Ectodermal cell (in vitro differentiated cells): ENCODE results near the gene LCE1C.

ENCODE experiments used
- H3K27ac ChIP-seq: 2 replicates; pipeline ENCODE4 v1.7.0; 2013; ENCODE audit warnings: mild to moderate bottlenecking, low read depth, low read length; ENCODE audit not compliant: insufficient read depth, poor library complexity, severe bottlenecking
- H3K27me3 ChIP-seq: 2 replicates; pipeline ENCODE4 v1.7.0; 2013; ENCODE audit warnings: mild to moderate bottlenecking, low read length; ENCODE audit not compliant: insufficient read depth, control insufficient read depth, poor library complexity, severe bottlenecking
- H3K36me3 ChIP-seq: one replicate; pipeline ENCODE4 v1.7.0; 2013; ENCODE audit warnings: low read length; ENCODE audit not compliant: control insufficient read depth, insufficient read depth
- H3K4me1 ChIP-seq: one replicate; pipeline ENCODE4 v1.7.0; 2013; ENCODE audit warnings: low read length; ENCODE audit not compliant: control insufficient read depth, insufficient read depth
- H3K4me3 ChIP-seq: 2 replicates; pipeline ENCODE4 v1.7.0; 2013; ENCODE audit warnings: low read depth, low read length, control low read depth; ENCODE audit not compliant: insufficient read depth
- H3K9me3 ChIP-seq: 2 replicates; pipeline ENCODE4 v1.7.0; 2013; ENCODE audit warnings: mild to moderate bottlenecking, low read length, moderate library complexity; ENCODE audit not compliant: control insufficient read depth
- WGBS, 2 experiments: methylation state at CpG; one replicate each; pipeline ENCODE4 v1.1.7; 2013; ENCODE audit warnings: missing lambda C conversion rate in 2 of 2; 5-methylcytosine and 5-hydroxymethylcytosine counted together

LCE1C gene

DNA sequence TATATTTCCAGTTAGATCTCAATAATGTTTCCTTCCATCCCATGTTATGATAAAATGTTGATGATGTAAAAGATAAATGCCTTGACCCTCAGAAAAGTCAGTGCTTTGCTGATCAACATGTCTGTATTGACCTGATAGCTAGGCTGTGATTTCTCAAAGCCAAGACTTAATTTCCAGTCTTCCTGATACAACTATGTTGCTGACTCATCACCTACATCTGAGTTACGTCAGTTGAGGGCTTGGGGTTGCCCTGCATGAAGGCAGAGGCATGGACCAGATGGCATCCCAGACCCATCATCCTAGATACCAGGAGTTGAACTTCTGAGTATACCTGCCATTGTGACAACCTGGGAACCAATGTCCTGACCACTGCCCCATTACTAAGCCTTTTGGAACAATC lies 5.1 kb downstream of the LCE1C start:
- H3K4me3 ChIP-seq, result no peak overlapping the region
- no peak overlapping the region for H3K27ac ChIP-seq
- 64 to 79% methylated on average over 1 of the region's 1 CpG for WGBS, 2 experiments
- H3K4me1 ChIP-seq, result no peaks in the 10 kb centered on the region
- H3K9me3 ChIP-seq, result peaks cover 7% of the 10 kb centered on the region
- no peaks in the 10 kb centered on the region for H3K36me3 ChIP-seq
- no peaks in the 10 kb centered on the region for H3K27me3 ChIP-seq

DNA sequence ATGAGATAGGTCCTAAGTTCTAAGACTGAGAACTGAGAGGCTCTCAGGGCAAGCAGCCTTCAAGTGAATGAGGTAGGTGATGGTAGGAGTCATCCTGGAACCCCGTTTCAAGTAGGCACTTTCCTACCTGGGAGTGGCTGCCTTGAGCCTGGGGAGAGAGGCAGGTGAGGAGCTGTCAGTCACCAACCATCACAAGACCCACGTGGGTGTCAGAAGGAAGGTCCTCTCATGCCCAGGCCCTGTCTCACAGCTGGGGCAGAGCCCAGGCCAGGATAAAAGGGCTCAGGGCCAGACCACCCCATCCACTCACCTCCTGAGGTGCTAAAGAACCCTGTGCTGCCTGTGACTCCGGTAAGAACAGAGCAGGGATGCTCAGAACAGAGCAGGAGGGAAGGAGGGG lies 10.0 kb downstream of the LCE1C start, which contains the start of gene LCE1D:
Gene LCE1D (plus strand): TSS at position 301 of the 400 bp plus-strand sequence. CDS start 1,074 bp downstream, outside the sequence.
- no peak within 1 kb of the TSS for H3K27ac ChIP-seq
- H3K4me3 ChIP-seq, result no peak within 1 kb of the TSS
- no peaks in the 10 kb centered on the region for H3K36me3 ChIP-seq
- peaks cover 4% of the 10 kb centered on the region for H3K9me3 ChIP-seq
- no peaks in the 10 kb centered on the region for H3K27me3 ChIP-seq
- no peaks in the 10 kb centered on the region for H3K4me1 ChIP-seq
- WGBS, 2 experiments, result 15 to 31% methylated on average over 2 to 3 of the region's 3 CpGs

DNA sequence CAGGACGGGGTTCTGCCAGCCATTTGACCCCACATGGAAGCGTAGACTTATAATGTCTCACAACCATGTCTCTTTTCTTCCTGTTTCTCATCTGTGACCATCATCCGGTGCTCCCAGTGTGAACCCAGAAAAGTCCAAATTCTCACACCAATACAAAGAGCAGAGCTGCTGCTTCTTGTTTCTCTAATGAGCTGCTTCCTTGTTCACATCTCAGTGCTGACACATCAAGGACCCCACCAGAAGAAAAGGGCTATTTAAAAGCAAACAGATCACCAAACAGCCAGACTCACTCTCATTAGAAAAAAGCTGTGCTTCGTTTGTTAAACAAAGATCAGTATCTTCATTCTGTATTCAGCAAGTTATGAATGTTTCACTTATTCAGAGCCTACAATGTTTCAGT lies 10.8 kb downstream of the LCE1C start:
- WGBS, 2 experiments, result 54 to 61% methylated on average over 4 of the region's 4 CpGs
- no peaks in the 10 kb centered on the region for H3K36me3 ChIP-seq
- no peaks in the 10 kb centered on the region for H3K27me3 ChIP-seq

DNA sequence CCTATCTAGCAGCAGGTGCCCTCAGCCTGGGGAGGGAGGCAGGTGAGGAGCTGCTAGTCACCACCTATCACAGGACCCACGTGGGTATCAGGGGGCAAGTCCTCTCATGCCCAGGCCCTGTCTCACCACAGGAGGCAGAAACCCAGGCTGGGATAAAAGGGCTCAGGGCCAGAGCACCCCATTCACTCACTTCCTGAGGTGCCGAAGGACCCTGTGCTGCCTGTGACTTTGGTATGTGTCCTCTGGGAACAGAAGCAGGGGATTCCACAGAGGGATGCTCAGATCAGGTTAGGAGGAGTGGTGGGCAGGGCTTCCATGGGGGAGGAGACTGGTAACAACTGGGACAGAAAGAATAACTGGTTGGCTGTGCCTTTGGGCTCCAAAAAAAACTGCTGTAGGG lies 20.4 kb downstream of the LCE1C start, which contains the start of gene LCE1E:
Gene LCE1E (plus strand): TSS at position 181 of the 400 bp plus-strand sequence. CDS start 1,043 bp downstream, outside the sequence.
- H3K4me1 ChIP-seq, result no peaks in the 10 kb centered on the region
- no peak within 1 kb of the TSS for H3K27ac ChIP-seq
- peaks cover 7% of the 10 kb centered on the region for H3K9me3 ChIP-seq
- no peaks in the 10 kb centered on the region for H3K36me3 ChIP-seq
- WGBS, 2 experiments, result 44 to 48% methylated on average over 2 of the region's 2 CpGs
- no peaks in the 10 kb centered on the region for H3K27me3 ChIP-seq
- H3K4me3 ChIP-seq, result no peak within 1 kb of the TSS

More for the DNA sequence above, 10.8 kb downstream of the LCE1C start:
- peaks cover 4% of the 10 kb centered on the region for H3K9me3 ChIP-seq
- no peak overlapping the region for H3K27ac ChIP-seq
- H3K4me1 ChIP-seq, result no peaks in the 10 kb centered on the region
- no peak overlapping the region for H3K4me3 ChIP-seq

DNA sequence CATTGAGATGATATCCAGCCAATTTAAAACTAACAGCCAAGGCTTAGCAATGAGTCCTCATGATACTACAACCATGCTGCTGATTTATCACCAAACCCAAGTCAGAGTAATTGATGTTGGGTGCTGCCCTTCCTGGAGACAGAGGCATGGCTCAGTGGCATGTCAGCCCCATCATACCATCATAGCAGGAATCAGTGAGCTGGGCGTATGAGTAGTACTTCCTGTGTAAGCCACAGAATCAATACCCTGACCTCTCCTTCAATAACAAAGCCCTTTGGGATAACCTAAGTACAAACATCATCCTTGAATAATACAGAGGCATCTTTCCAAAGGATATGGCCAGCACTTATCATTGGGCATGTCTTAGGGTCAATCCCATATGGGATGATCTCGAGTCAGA lies 23.4 kb downstream of the LCE1C start:
- H3K27me3 ChIP-seq, result no peaks in the 10 kb centered on the region
- H3K36me3 ChIP-seq, result no peaks in the 10 kb centered on the region
- H3K4me3 ChIP-seq, result no peak overlapping the region
- 62 to 79% methylated on average over 2 of the region's 2 CpGs for WGBS, 2 experiments
- no peaks in the 10 kb centered on the region for H3K4me1 ChIP-seq
- no peak overlapping the region for H3K27ac ChIP-seq
- H3K9me3 ChIP-seq, result peaks cover 15% of the 10 kb centered on the region

DNA sequence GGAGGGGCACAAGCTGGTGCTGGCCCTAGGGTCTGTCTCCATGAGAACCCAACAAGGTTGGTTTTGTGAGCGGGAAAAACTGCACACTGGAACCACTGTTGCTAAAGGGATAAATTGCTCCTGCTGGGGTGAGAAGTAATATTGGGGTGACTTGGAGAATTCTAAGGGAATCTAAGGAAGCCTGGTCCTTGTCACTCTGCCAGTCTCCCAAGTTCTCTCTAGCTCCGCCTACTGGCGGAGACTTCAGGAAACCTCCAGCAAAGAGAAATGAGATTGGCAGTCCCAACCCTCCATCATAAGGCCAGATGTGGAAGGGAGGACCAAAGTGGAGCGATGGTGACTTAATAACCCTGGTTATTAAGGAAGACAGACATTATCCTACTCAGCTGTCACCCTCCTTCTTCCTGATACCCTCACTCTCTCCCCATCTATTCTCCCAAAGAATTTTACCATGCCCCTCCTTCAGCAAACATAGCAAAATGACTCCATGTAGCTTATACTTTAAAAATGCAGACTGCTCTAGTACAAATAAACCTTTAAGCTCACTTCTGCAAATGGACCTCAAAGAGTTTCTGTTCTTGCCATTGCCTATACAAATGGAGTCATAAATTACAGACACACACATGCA lies 28.8 kb downstream of the LCE1C start:
- Histone ChIP-seq H3K36me3 (no peaks in the 10 kb centered on the region), H3K27ac (no peak overlapping the region), H3K9me3 (peaks cover 13% of the 10 kb centered on the region), H3K27me3 (no peaks in the 10 kb centered on the region), H3K4me3 (no peak overlapping the region), H3K4me1 (no peaks in the 10 kb centered on the region)
- 66 to 83% methylated on average over 4 of the region's 4 CpGs for WGBS, 2 experiments

DNA sequence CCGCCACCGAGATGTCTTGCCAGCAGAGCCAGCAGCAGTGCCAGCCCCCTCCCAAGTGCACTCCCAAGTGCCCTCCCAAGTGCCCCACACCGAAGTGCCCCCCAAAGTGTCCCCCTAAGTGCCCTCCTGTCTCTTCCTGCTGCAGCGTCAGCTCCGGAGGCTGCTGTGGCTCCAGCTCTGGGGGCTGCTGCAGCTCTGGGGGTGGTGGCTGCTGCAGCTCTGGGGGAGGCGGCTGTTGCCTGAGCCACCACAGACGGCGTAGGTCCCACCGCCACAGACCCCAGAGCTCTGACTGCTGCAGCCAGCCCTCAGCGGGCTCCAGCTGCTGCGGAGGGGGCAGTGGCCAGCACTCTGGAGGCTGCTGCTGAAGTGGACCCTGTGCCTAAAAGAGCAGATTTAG lies 30.1 kb downstream of the LCE1C start:
- Histone ChIP-seq H3K4me3 (no peak overlapping the region), H3K9me3 (peaks cover 13% of the 10 kb centered on the region), H3K27ac (no peak overlapping the region), H3K27me3 (no peaks in the 10 kb centered on the region), H3K4me1 (no peaks in the 10 kb centered on the region), H3K36me3 (no peaks in the 10 kb centered on the region)
- 78 to 81% methylated on average over 11 of the region's 11 CpGs for WGBS, 2 experiments

DNA sequence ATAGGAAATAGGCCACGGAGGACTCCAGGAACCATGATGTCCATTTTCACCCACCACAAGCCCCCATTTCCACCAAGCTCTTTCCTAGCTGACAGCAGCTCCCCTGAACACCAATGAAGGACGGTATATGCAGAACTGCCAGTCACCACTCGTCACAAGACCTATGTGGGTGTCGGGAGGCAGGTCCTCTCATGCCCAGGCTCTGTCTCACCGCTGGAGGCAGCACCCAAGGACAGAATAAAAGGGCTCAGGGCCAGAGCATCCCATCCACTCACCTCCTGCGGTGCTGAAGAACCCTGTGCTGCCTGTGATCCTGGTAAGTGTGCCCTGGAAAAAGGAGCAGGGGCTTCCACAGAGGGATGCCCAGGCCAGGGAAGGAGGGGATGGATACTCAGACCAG lies 31.6 kb downstream of the LCE1C start, which contains the start of gene LCE1F:
Gene LCE1F (plus strand): TSS at position 266 of the 400 bp plus-strand sequence. CDS start 1,232 bp downstream, outside the sequence.
- no peaks in the 10 kb centered on the region for H3K27me3 ChIP-seq
- H3K36me3 ChIP-seq, result no peaks in the 10 kb centered on the region
- peaks cover 11% of the 10 kb centered on the region for H3K9me3 ChIP-seq
- no peak within 1 kb of the TSS for H3K4me3 ChIP-seq
- no peaks in the 10 kb centered on the region for H3K4me1 ChIP-seq
- 46 to 51% methylated on average over 6 of the region's 6 CpGs for WGBS, 2 experiments
- no peak within 1 kb of the TSS for H3K27ac ChIP-seq

DNA sequence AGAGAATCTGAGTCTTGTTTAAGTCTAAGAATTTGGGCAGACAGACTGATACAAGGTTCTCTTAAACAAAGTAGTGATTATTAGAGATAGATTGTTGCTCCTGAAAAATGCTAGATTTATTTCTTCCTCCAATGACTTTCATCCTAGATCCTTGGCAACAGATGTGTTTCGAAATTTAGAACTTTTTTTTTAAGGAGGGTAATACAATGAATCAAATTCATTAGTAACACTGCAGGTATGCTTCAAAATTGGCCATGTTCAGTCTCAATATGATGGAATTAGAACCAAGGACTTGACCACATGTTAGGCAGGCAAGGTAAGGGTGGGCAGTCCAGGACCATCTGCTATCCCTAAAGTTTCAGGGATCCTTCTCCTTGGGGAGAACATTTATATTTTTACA lies 36.0 kb downstream of the LCE1C start:
- H3K27me3 ChIP-seq, result no peaks in the 10 kb centered on the region
- peaks cover 10% of the 10 kb centered on the region for H3K9me3 ChIP-seq
- H3K27ac ChIP-seq, result no peak overlapping the region
- H3K36me3 ChIP-seq, result no peaks in the 10 kb centered on the region
- WGBS, 2 experiments, result 38% methylated on average over 1 of the region's 1 CpG; no CpG with 5 or more reads in 1 of the 2 experiments
- no peak overlapping the region for H3K4me3 ChIP-seq
- no peaks in the 10 kb centered on the region for H3K4me1 ChIP-seq

DNA sequence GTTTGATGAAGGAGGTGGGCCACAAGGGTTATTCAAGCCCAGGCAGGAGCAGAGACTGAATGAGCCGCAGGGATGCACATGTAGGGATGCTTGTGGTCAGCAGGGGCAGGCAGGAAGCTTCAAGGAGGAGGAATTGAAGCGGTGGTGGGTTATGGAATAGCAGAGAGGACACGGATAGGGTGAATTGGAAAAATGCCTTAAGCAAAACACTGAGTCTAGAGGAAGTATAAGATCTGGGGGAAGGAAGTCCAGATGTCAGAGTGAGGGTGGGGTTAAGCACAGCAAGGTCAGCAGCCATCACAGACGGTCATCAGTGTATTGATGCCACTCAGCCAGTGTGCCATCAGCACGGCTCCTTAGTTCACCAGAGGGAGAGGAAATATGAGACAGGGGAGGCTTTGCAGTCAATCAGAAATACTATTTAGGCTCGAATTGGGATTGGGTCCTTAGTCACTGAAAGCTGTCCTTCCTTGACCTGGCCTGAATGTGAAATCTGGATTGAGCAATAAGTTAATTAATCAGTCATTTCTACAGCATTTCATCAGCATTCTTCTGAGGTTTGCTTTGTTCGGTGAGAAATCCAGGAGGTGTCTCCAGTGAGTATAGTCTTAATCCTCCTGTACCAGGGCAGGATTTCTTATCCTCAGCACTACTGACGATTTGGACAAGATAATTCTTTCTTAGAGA lies 37.5 kb downstream of the LCE1C start:
- Histone ChIP-seq H3K27me3 (no peaks in the 10 kb centered on the region), H3K4me3 (no peak overlapping the region), H3K36me3 (no peaks in the 10 kb centered on the region), H3K4me1 (no peaks in the 10 kb centered on the region), H3K9me3 (peaks cover 13% of the 10 kb centered on the region), H3K27ac (no peak overlapping the region)
- WGBS, 2 experiments, result 52 to 54% methylated on average over 8 of the region's 8 CpGs
